Measurements from ENCODE around the gene OR2L8. TPM values are rescaled to one million over a fixed set of nuclear protein-coding genes. Genes with fewer than 3 reads are reported as not detected.

OR2L8 gene
- total and polyA plus RNA-seq, 2 of the 4 experiments (the other 2 are of a cell fraction), result not detected

- Histone ChIP-seq H3K79me1 (ENCODE audit: low read depth in 1 of 2, low read length in 2 of 2) (no peaks in the 10 kb centered on the region), H3K9me3 (ENCODE audit: control insufficient read depth, insufficient read depth, low read length) (peaks cover 5% of the 10 kb centered on the region; the same call in 1 of the 2 replicates), H4K8ac (ENCODE audit: low read depth in 2 of 2, low read length in 2 of 2) (no peak overlapping the region), H4K20me1 (ENCODE audit: insufficient read depth, low read length) (no peaks in the 10 kb centered on the region), H3K27ac (ENCODE audit: insufficient read depth, low read length) (no peak overlapping the region), H3K27me3 (ENCODE audit: control insufficient read depth, insufficient read depth, low read length) (no peaks in the 10 kb centered on the region), H3K23ac (ENCODE audit: low read depth, low read length) (no peak overlapping the region), H2BK15ac (ENCODE audit: low read depth, low read length) (no peak overlapping the region), H3K4me1 (ENCODE audit: control insufficient read depth, insufficient read depth, low read length) (no peaks in the 10 kb centered on the region), H3K14ac (replicated peaks; ENCODE audit: low read depth, low read length) (no peak overlapping the region), H4K91ac (ENCODE audit: insufficient read depth, low read depth, low read length) (no peak overlapping the region), H3K9me1 (ENCODE audit: insufficient read depth, low read length) (no peaks in the 10 kb centered on the region), H2BK20ac (ENCODE audit: low read depth, low read length) (no peak overlapping the region), H2AK9ac (replicated peaks; ENCODE audit: low read depth, low read length, poor library complexity) (no peak overlapping the region), H3K36me3 (ENCODE audit: control insufficient read depth, insufficient read depth, low read length) (no peaks in the 10 kb centered on the region), H2AFZ (replicated peaks; ENCODE audit: low read length, poor library complexity) (no peak overlapping the region), H3K9ac (ENCODE audit: low read depth, low read length) (no peak overlapping the region), H2BK5ac (ENCODE audit: low read depth, low read length, poor library complexity, severe bottlenecking) (no peak overlapping the region), H3K4ac (ENCODE audit: low read depth, low read length) (no peak overlapping the region), H4K5ac (ENCODE audit: low read depth, low read length) (no peak overlapping the region), H3K56ac (ENCODE audit: extremely low read depth, insufficient read depth, low read length) (no peak overlapping the region), H2BK120ac (ENCODE audit: low read depth, low read length) (no peak overlapping the region), H3K4me3 (ENCODE audit: insufficient read depth, low read depth, low read length) (no peak overlapping the region), H2AK5ac (ENCODE audit: low read depth, low read length) (no peak overlapping the region), H3K18ac (ENCODE audit: low read depth, low read length) (no peak overlapping the region), H3K4me2 (ENCODE audit: low read depth, low read length) (no peak overlapping the region)
- dilution Hi-C loops (cut with HindIII; ENCODE audit: low sequenced_read_pairs, unreplicated experiment), result no loop called here
- BruUV-seq (replicated peaks), result no TSS peak
- WGBS, 2 experiments (ENCODE audit: extremely low coverage in 2 of 2, insufficient read length in 1 of 2), result no CpG with 5 or more reads among the region's 1 CpG
- intact Hi-C loops (cut with micrococcal nuclease), result no loop called here
- ChIA-PET POLR2A (ENCODE audit: unreplicated experiment) (no interaction called here), CTCF (no interaction called here)
- ATAC-seq (ENCODE audit: low read depth) (no peak), DNase-seq (no peak)
- TF ChIP-seq MAFK (IDR thresholded peaks at IDR 0.05; ENCODE audit: low read depth, low read length), result peak; percentile 87
- TF ChIP-seq POLR2A (IDR thresholded peaks at IDR 0.05; ENCODE audit: low read depth, low read length), result no peak
- in situ Hi-C loops (cut with MboI; ENCODE audit: low sequenced_read_pairs), result no loop called here
Measured at GRCh38 chr1:247953408-247953807, 4.8 kb downstream of the OR2L8 start.

All from IMR-90 (cell line).